H1 (cell line): ENCODE measurements around the gene BOLA3. TPM values are rescaled to one million over a fixed set of nuclear protein-coding genes. Genes with fewer than 3 reads are reported as not detected.

ENCODE experiments used
- CHD7 ChIP-seq: fragments of 300-600 bp; sonication (generic); IDR thresholded peaks from 2 replicates; pipeline ENCODE4 v1.7.1; 2012; ENCODE audit warnings: low read length, moderate library complexity, mild to moderate bottlenecking, inconsistent platforms; ENCODE audit not compliant: insufficient replicate concordance
- CTBP2 ChIP-seq: IDR thresholded peaks from 2 replicates; pipeline ENCODE4 v1.7.0; 2011; ENCODE audit warnings: borderline replicate concordance, mild to moderate bottlenecking, moderate library complexity, mixed read lengths, low read length; ENCODE audit not compliant: insufficient read depth, insufficient read length
- FOSL1 ChIP-seq: IDR thresholded peaks from 2 replicates; pipeline ENCODE4 v1.6.1; 2011; ENCODE audit warnings: mild to moderate bottlenecking, low read depth, low read length, moderate library complexity; ENCODE audit not compliant: insufficient read depth
- GTF2F1 ChIP-seq: IDR thresholded peaks from 2 replicates; pipeline ENCODE4 v1.6.1; 2012; ENCODE audit warnings: low read depth, low read length, improper control_type of control experiment, borderline replicate concordance
- JUN ChIP-seq: IDR thresholded peaks from 2 replicates; pipeline ENCODE4 v1.6.1; 2011; ENCODE audit warnings: low read depth, mild to moderate bottlenecking, improper control_type of control experiment, low read length
- TAF1 ChIP-seq: IDR thresholded peaks from 2 replicates; pipeline ENCODE4 v1.6.1; 2011; ENCODE audit warnings: mild to moderate bottlenecking, low read depth, low read length
- TBP ChIP-seq: IDR thresholded peaks from 2 replicates; pipeline ENCODE4 v1.6.1; 2011; ENCODE audit warnings: low read depth, low read length, improper control_type of control experiment
- polyA plus RNA-seq, 7 experiments: library from polyadenylated mRNA; depleted of rRNA in 3 of 7; stranded (reverse) in 5 of 7; unstranded in 2 of 7; fragments of >200 nt in 5 of 7; fragments of 200-250 nt in 2 of 7; gene quantifications; 1 replicate in 5 of 7; 2 replicates in 1 of 7; 4 replicates in 1 of 7; pipeline versions ENCODE4 v1.2.1 to v1.2.3, GENCODE V29; 2011 to 2013; ENCODE audit warnings: missing spikeins in 2 of 7, mixed read lengths in 2 of 7
- total RNA-seq: library from RNA; stranded (reverse); fragmentation: NEBNext Ultra II Directional; extraction: Animal tissue kit (Norgen Biotek cat#: 25700); gene quantifications from 2 replicates; pipeline ENCODE4 v1.2.1, GENCODE V29; 2021

Gene BOLA3
- total and polyA plus RNA-seq, 2 of the 8 experiments (the other 6 are each of a cell fraction or from before 2014, with no cell fraction given), result 46.1 to 67.3 TPM

DNA sequence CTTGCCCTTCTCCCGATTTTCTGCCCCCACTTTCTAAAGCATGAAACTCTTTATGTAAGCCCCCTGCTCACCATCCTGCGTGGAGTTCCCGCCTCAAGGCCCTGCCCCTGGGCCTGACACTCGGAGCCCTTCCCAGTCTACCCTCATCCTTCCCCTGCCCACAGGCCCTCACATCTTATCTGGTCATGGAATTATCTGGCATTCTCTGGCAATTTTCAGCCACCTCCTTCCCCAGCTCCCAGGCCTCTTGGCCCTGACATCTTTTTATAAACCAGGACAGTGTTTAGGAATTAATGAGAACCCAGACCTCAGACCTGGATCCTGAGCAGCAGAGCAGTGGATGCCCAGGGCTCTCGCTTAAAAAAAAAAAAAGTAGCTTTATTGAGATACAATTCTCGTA is 61.7 kb downstream of the BOLA3 start (continued):
- TF ChIP-seq CHD7 (no peak), FOSL1 (no peak), GTF2F1 (no peak), TBP (no peak), TAF1 (no peak), JUN (no peak), CTBP2 (no peak)
